Measurements from ENCODE around the gene PRSS33. TPM values are rescaled to one million over a fixed set of nuclear protein-coding genes. Genes with fewer than 3 reads are reported as not detected.

The PRSS33 gene
- polyA plus RNA-seq, 1 experiment: not detected

- no peak for TF ChIP-seq CTCF (IDR thresholded peaks at IDR 0.05; ENCODE audit: low read depth, low read length)
- ChIA-PET POLR2A (no interaction called here), CTCF (no interaction called here)
- DNase-seq (ENCODE audit: low read depth, low spot score): no peak
- Histone ChIP-seq H3K4me3 (ENCODE audit: low read depth, low read length) (no peak overlapping the region), H3K27me3 (ENCODE audit: control insufficient read depth, insufficient read depth, low read length) (peaks cover 5% of the 10 kb centered on the region), H3K27ac (ENCODE audit: low read depth, low read length) (no peak overlapping the region), H3K9me3 (ENCODE audit: control insufficient read depth, insufficient read depth, low read length) (no peaks in the 10 kb centered on the region; the same call in 1 of the 2 replicates)
Observed at GRCh38 chr16:2738615-2739014, 48.7 kb downstream of the PRSS33 start.

- H3K4me3 ChIP-seq (ENCODE audit: low read depth, low read length): no peak overlapping the region
- CTCF ChIA-PET: no interaction called here
Observed at GRCh38 chr16:2737895-2738418, 49.4 kb downstream of the PRSS33 start.

GRCh38 chr16:2737238-2737605 lies 50.1 kb downstream of the PRSS33 start:
- no peak for TF ChIP-seq CTCF (IDR thresholded peaks at IDR 0.05; ENCODE audit: low read depth, low read length)
- H3K27me3 ChIP-seq (ENCODE audit: control insufficient read depth, insufficient read depth, low read length): peaks cover 10% of the 10 kb centered on the region
- POLR2A ChIA-PET: interaction anchor here (0.7 kb wide), 1 partner anchor 8 kb away, joined by 3 read pairs; no protein-coding TSS in a partner anchor
- no peak for DNase-seq (ENCODE audit: low read depth, low spot score)
- H3K4me3 ChIP-seq (ENCODE audit: low read depth, low read length): no peak overlapping the region
- H3K9me3 ChIP-seq (ENCODE audit: control insufficient read depth, insufficient read depth, low read length): no peaks in the 10 kb centered on the region; the same call in 1 of the 2 replicates
- CTCF ChIA-PET: no interaction called here
- no peak overlapping the region for H3K27ac ChIP-seq (ENCODE audit: low read depth, low read length)

More at GRCh38 chr16:2737895-2738418, 49.4 kb downstream of the PRSS33 start:
- no peak for DNase-seq (ENCODE audit: low read depth, low spot score)
- no peak for TF ChIP-seq CTCF (IDR thresholded peaks at IDR 0.05; ENCODE audit: low read depth, low read length)
- Histone ChIP-seq H3K27ac (ENCODE audit: low read depth, low read length) (no peak overlapping the region), H3K9me3 (ENCODE audit: control insufficient read depth, insufficient read depth, low read length) (no peaks in the 10 kb centered on the region; the same call in 1 of the 2 replicates), H3K27me3 (ENCODE audit: control insufficient read depth, insufficient read depth, low read length) (peaks cover 5% of the 10 kb centered on the region)
- POLR2A ChIA-PET: no interaction called here

- POLR2A ChIA-PET: interaction anchor here (0.7 kb wide), 2 partner anchors 9 to 417 kb away, joined by 3 to 5 read pairs; no protein-coding TSS in a partner anchor
Observed at GRCh38 chr16:2736476-2737237, 50.7 kb downstream of the PRSS33 start.

More at GRCh38 chr16:2736476-2737237, 50.7 kb downstream of the PRSS33 start:
- no peak overlapping the region for H3K4me3 ChIP-seq (ENCODE audit: low read depth, low read length)
- no peak for TF ChIP-seq CTCF (IDR thresholded peaks at IDR 0.05; ENCODE audit: low read depth, low read length)
- DNase-seq (ENCODE audit: low read depth, low spot score): no peak
- H3K9me3 ChIP-seq (ENCODE audit: control insufficient read depth, insufficient read depth, low read length): no peaks in the 10 kb centered on the region; the same call in 1 of the 2 replicates
- CTCF ChIA-PET: no interaction called here
- peaks cover 11% of the 10 kb centered on the region for H3K27me3 ChIP-seq (ENCODE audit: control insufficient read depth, insufficient read depth, low read length)
- no peak overlapping the region for H3K27ac ChIP-seq (ENCODE audit: low read depth, low read length)
